Suppressor macrophage treated with lipopolysaccharide for 1 hour (primary cell): ENCODE data around the gene GOLT1B.
A peak's percentile ranks its signal among the peaks of the same experiment; 100 is the strongest.

ENCODE experiments used
- DNase-seq, 3 donors: peaks; one replicate each; pipeline ENCODE4 v3.0.0-alpha.2; 2020 to 2022

Gene GOLT1B

GRCh38 chr12:21526053-21526452 lies 24.5 kb downstream of the GOLT1B start, which contains the start of gene SPX:
SPX (plus strand) TSS chr12:21526296; CDS start chr12:21526473, 177 bp downstream.
- DNase-seq: no peak

GRCh38 chr12:21526721-21527345 lies 25.2 kb downstream of the GOLT1B start:
- no peak for DNase-seq

- peak in 1 of 3 donors; percentile 36 for DNase-seq
Observed at GRCh38 chr12:21527451-21528180, 26.0 kb downstream of the GOLT1B start.

- no peak for DNase-seq
Observed at GRCh38 chr12:21528953-21529352, 27.4 kb downstream of the GOLT1B start.

- DNase-seq: no peak
Observed at GRCh38 chr12:21529456-21529855, 27.9 kb downstream of the GOLT1B start.

GRCh38 chr12:21538061-21538653 lies 36.6 kb downstream of the GOLT1B start:
- DNase-seq: no peak

- no peak for DNase-seq
Observed at GRCh38 chr12:21539797-21540196, 38.2 kb downstream of the GOLT1B start.

- DNase-seq: no peak
Observed at GRCh38 chr12:21541773-21542172, 40.2 kb downstream of the GOLT1B start.

- no peak for DNase-seq
Observed at GRCh38 chr12:21542403-21542802, 40.8 kb downstream of the GOLT1B start.

GRCh38 chr12:21543151-21543550 lies 41.6 kb downstream of the GOLT1B start:
- DNase-seq: no peak

- no peak for DNase-seq
Observed at GRCh38 chr12:21545557-21545956, 44.0 kb downstream of the GOLT1B start.

- DNase-seq: no peak
Observed at GRCh38 chr12:21546716-21547115, 45.1 kb downstream of the GOLT1B start.

GRCh38 chr12:21547437-21547836 lies 45.8 kb downstream of the GOLT1B start:
- no peak for DNase-seq

GRCh38 chr12:21551841-21552465 lies 50.4 kb downstream of the GOLT1B start:
- DNase-seq: no peak

GRCh38 chr12:21552635-21553328 lies 51.2 kb downstream of the GOLT1B start:
- DNase-seq: no peak

GRCh38 chr12:21553329-21553675 lies 51.7 kb downstream of the GOLT1B start:
- DNase-seq: no peak

GRCh38 chr12:21558100-21558679 lies 56.6 kb downstream of the GOLT1B start:
- DNase-seq: no peak

- DNase-seq: no peak
Observed at GRCh38 chr12:21559855-21560569, 58.4 kb downstream of the GOLT1B start.

GRCh38 chr12:21561158-21561557 lies 59.6 kb downstream of the GOLT1B start:
- no peak for DNase-seq

- no peak for DNase-seq
Observed at GRCh38 chr12:21562859-21563258, 61.3 kb downstream of the GOLT1B start.

- DNase-seq: no peak
Observed at GRCh38 chr12:21566223-21566906, 64.8 kb downstream of the GOLT1B start.
